Rectal smooth muscle tissue (tissue), 1 donor: ENCODE measurements around the gene RAMP1.
"Not testable (repeated sequence)": the region's sequence is repeated elsewhere in the genome, so short reads cannot be mapped to it uniquely, and the experiment has no call there.

Experiments
- H3K27ac ChIP-seq: one replicate; pipeline ENCODE4 v1.7.0; 2013; ENCODE audit warnings: low read depth, low read length, inconsistent platforms
- H3K27me3 ChIP-seq: one replicate; pipeline ENCODE4 v1.7.0; 2013; ENCODE audit warnings: low read length; ENCODE audit not compliant: control insufficient read depth, insufficient read depth
- H3K36me3 ChIP-seq: one replicate; pipeline ENCODE4 v1.7.0; 2013; ENCODE audit warnings: low read length; ENCODE audit not compliant: control insufficient read depth, insufficient read depth
- H3K4me1 ChIP-seq: one replicate; pipeline ENCODE4 v1.7.0; 2013; ENCODE audit warnings: low read length; ENCODE audit not compliant: control insufficient read depth, insufficient read depth
- H3K4me3 ChIP-seq: one replicate; pipeline ENCODE4 v1.7.0; 2013; ENCODE audit warnings: low read length
- H3K9ac ChIP-seq: one replicate; pipeline ENCODE4 v1.7.0; 2013; ENCODE audit warnings: low read length

RAMP1 gene

GRCh38 chr2:237864940-237865622 is 5.7 kb downstream of the RAMP1 start:
- no peaks in the 10 kb centered on the region for H3K36me3 ChIP-seq
- H3K27ac ChIP-seq, result peak overlapping the region; percentile 94
- H3K4me1 ChIP-seq, result peaks cover 58% of the 10 kb centered on the region
- H3K27me3 ChIP-seq, result no peaks in the 10 kb centered on the region
- no peak overlapping the region for H3K9ac ChIP-seq
- peak overlapping the region; percentile 22 for H3K4me3 ChIP-seq

DNA sequence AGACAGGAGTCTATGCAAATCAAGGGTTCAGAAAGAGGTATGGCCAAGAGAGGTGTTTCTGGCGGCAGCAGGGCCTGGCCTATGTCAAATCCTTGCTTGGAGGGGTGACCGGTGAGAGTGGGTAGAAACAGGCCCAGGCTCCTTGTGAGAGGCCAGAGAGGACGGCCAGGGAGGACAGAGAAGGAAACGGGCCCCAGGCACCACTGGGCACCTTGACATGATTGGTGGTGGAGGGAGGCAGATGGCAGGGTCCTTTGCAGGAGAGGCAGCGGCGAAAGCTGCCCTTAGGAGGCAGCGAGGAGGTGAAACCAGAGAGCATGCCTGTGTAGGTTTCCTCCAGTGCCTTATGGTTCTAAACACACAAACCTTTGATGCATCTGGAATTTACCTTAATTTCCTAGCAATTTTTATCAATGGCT is 6.2 kb downstream of the RAMP1 start:
- Histone ChIP-seq H3K36me3 (no peaks in the 10 kb centered on the region), H3K27me3 (no peaks in the 10 kb centered on the region), H3K9ac (no peak overlapping the region), H3K4me1 (peaks cover 61% of the 10 kb centered on the region), H3K27ac (peak overlapping the region; percentile 94), H3K4me3 (no peak overlapping the region)

- peak overlapping the region; percentile 94 for H3K27ac ChIP-seq
Measured at GRCh38 chr2:237866101-237866621, 6.7 kb downstream of the RAMP1 start.

DNA sequence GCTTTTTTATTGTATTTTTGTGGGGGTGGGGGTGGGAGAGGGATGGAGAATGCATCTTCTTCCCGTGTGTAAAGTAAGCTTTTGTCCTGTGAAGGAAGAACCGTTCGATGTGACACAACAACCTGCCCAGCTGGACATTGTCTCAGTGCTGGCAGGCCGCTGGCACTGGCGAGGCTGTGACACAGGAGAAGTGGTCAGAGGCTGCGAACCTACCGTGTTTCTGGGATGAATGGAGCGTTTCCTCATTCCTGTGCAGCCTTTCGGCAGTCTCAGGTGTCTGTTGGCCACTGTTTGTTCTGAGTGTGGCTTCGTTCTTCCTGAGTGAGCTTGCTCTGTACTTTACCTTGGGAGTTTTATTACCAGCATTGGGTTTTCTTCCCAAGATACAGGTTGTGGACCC is 8.0 kb downstream of the RAMP1 start:
- Histone ChIP-seq H3K27ac (peak overlapping the region; percentile 94), H3K9ac (no peak overlapping the region), H3K36me3 (no peaks in the 10 kb centered on the region), H3K4me1 (peaks cover 78% of the 10 kb centered on the region), H3K27me3 (no peaks in the 10 kb centered on the region), H3K4me3 (peak overlapping the region; percentile 2)

More at GRCh38 chr2:237866101-237866621, 6.7 kb downstream of the RAMP1 start:
- H3K4me3 ChIP-seq, result no peak overlapping the region
- H3K36me3 ChIP-seq, result no peaks in the 10 kb centered on the region
- H3K4me1 ChIP-seq, result peaks cover 67% of the 10 kb centered on the region
- H3K9ac ChIP-seq, result no peak overlapping the region
- H3K27me3 ChIP-seq, result no peaks in the 10 kb centered on the region

- peak overlapping the region; percentile 94 for H3K27ac ChIP-seq
- not testable (repeated sequence) for H3K36me3 ChIP-seq
- peaks cover 78% of the 10 kb centered on the region for H3K4me1 ChIP-seq
Measured at GRCh38 chr2:237868074-237868473, 8.7 kb downstream of the RAMP1 start.

DNA sequence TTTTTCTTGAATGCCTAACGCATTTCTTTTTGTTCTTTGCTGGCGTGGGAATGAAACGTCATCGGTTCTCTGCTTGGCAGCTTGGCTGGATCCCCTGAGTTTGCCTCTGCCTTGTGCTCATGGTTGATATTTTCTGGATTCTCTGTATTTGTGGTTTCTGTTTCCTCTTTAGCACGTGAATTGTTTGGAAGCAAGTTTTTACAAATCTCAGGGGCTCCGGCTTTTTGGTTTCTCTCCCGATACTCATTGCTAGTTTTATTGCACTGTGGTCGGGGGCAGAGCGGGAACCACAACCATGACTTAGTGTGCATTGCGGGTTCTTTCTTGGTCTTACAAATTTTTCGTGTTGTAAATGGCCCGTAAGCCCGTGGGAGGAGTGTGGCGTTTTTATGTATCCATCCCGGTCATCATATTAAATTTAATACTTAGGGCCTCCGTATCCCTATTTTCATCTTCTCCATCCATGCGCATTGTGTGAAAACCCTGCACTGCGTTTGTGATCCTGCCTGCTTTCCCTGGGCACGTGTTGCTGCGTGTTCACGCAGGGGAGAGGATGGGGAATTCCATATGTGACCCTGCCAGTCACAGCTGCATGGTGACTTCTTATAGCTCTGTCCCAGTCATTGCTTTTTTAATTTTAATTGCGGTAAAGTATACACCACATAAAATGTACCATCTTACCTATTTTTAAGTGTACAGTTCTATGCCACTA is 9.4 kb downstream of the RAMP1 start:
- Histone ChIP-seq H3K27me3 (no peaks in the 10 kb centered on the region), H3K27ac (peak overlapping the region; percentile 94), H3K4me3 (no peak overlapping the region), H3K36me3 (no peaks in the 10 kb centered on the region), H3K9ac (no peak overlapping the region), H3K4me1 (peaks cover 78% of the 10 kb centered on the region)

More at GRCh38 chr2:237868074-237868473, 8.7 kb downstream of the RAMP1 start:
- not testable (repeated sequence) for H3K4me3 ChIP-seq, H3K9ac ChIP-seq, H3K27me3 ChIP-seq

- Histone ChIP-seq H3K4me1 (peaks cover 79% of the 10 kb centered on the region), H3K9ac (no peak overlapping the region), H3K27ac (peak overlapping the region; percentile 94), H3K27me3 (no peaks in the 10 kb centered on the region), H3K36me3 (no peaks in the 10 kb centered on the region), H3K4me3 (no peak overlapping the region)
Measured at GRCh38 chr2:237869343-237870102, 10.1 kb downstream of the RAMP1 start.

- no peak overlapping the region for H3K4me3 ChIP-seq
- no peaks in the 10 kb centered on the region for H3K36me3 ChIP-seq
- peaks cover 81% of the 10 kb centered on the region for H3K4me1 ChIP-seq
- H3K9ac ChIP-seq, result no peak overlapping the region
- H3K27me3 ChIP-seq, result no peaks in the 10 kb centered on the region
- peak overlapping the region; percentile 94 for H3K27ac ChIP-seq
Measured at GRCh38 chr2:237870126-237870525, 10.7 kb downstream of the RAMP1 start.

DNA sequence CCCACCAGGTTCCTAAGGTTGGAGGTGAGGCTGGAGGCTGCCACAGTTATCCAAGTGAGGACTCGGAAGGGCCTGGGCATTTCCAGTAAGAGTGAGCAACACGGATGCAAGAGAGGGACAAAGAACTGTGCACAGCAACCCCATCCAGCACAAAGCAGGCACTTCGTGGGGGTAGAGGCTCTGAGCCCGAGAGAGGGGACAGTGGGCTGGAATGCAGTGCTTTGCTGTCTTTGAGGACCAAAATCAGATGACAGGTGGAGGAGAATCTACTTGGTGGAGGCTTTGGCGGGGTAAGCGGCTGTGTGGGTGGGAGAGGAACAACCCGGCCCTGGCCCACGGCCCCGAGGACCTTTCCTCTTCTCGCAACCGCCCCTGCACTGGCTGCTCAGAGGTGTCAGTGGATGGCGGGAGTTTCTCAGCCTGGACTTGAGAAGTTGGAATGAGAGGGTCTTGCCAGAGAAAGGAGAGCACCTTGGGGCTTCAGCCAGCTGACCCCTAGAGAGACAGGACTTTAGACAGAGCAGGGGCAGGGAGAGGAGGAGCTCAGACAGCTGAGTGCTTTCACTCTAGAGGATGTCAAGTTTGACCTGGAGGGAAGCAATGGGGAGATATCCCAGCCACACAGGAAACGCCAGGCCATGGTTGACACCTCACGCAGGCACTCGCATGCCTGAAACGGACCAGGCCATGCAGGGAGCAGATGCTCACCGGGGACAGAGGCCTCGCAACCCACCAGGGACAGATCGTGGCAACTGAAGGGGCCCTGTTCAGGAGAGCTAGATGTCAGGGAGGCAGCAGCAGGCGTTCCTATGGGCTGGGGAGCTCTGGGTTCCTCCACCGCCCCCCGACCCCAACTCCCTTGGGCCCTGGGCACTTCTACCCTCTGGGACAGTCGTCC is 11.6 kb downstream of the RAMP1 start:
- H3K27me3 ChIP-seq, result no peaks in the 10 kb centered on the region
- no peak overlapping the region for H3K9ac ChIP-seq
- H3K36me3 ChIP-seq, result no peaks in the 10 kb centered on the region
- H3K4me3 ChIP-seq, result peak overlapping the region; percentile 7
- peaks cover 79% of the 10 kb centered on the region for H3K4me1 ChIP-seq
- H3K27ac ChIP-seq, result peak overlapping the region; percentile 94

DNA sequence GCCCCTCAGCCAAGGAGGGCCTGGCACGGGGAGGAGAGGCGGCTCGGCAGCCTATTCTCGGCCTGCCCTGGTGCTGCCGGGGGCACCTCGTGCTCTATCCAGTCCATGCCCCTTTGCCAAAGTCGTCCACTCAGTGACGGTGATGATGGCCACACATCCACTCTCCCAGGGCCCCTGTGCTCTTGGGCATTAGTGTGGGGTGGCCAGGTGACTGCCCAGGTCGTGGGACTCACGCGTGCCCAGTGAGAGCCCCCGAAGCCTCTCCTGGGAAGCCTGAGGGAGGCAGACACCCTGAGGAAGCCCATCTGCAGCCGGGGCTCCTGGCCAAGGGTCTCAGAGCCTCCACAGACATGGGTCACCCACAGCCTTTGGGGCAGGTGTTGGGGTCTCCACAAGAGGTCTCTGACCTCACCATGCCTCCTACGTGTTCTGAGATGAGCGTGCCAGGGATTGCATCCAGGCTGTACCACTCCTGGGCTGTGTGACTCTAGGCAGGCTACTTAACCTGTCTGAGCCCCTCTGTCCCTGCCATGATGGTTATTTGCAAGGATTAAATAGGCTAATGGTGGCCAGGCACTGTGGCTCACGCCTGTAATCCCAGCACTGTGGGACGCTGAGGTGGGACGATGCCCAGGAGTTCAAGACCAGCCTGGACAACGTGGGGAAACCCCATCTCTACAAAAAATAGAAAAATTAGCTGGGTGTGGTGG is 12.9 kb downstream of the RAMP1 start:
- Histone ChIP-seq H3K36me3 (no peaks in the 10 kb centered on the region), H3K27ac (peak overlapping the region; percentile 87), H3K9ac (no peak overlapping the region), H3K4me3 (no peak overlapping the region), H3K4me1 (peaks cover 76% of the 10 kb centered on the region), H3K27me3 (no peaks in the 10 kb centered on the region)

GRCh38 chr2:237873421-237873831 is 14.0 kb downstream of the RAMP1 start:
- Histone ChIP-seq H3K27ac (peak overlapping the region; percentile 87), H3K9ac (no peak overlapping the region), H3K4me1 (peaks cover 74% of the 10 kb centered on the region), H3K4me3 (peak overlapping the region; percentile 25), H3K27me3 (no peaks in the 10 kb centered on the region), H3K36me3 (no peaks in the 10 kb centered on the region)
